Lower lobe of right lung (tissue), 2 donors: ENCODE measurements around the gene PDGFB. TPM values are rescaled to one million over a fixed set of nuclear protein-coding genes. Genes with fewer than 3 reads are reported as not detected.

ENCODE experiments used
- ATAC-seq, 2 donors: fragments of 200-7000 bp; cut with Tn5 transposase; one replicate each; pipeline ENCODE4 v1.9.1; 2020 to 2022; ENCODE audit warnings: mild to moderate bottlenecking in 2 of 2, moderate library complexity in 2 of 2
- DNase-seq: peaks from one replicate; pipeline ENCODE4 v3.0.0-alpha.2; 2020
- H3K27ac ChIP-seq: fragments of 200-600 bp; one replicate; pipeline ENCODE4 v1.8.0; 2022
- H3K27me3 ChIP-seq: fragments of 200-600 bp; one replicate; pipeline ENCODE4 v1.8.0; 2022; ENCODE audit warnings: low read depth
- H3K36me3 ChIP-seq: fragments of 200-600 bp; one replicate; pipeline ENCODE4 v1.8.0; 2022; ENCODE audit warnings: mild to moderate bottlenecking
- H3K4me1 ChIP-seq: fragments of 200-600 bp; one replicate; pipeline ENCODE4 v1.8.0; 2022
- H3K4me3 ChIP-seq: fragments of 200-600 bp; one replicate; pipeline ENCODE4 v1.8.0; 2022; ENCODE audit warnings: mild to moderate bottlenecking
- H3K9me3 ChIP-seq: fragments of 200-600 bp; one replicate; pipeline ENCODE4 v1.8.0; 2022
- CTCF ChIP-seq: fragments of 200-600 bp; IDR thresholded peaks from one replicate; pipeline ENCODE4 v1.8.0; 2022; ENCODE audit warnings: antibody characterized with exemption, mild to moderate bottlenecking
- intact Hi-C: fragments of 100-400 bp; cut with DNase I; formaldehyde crosslinking; loops from one replicate; pipeline ENCODE4 v1.11.0; 2022
- total RNA-seq: library from RNA; stranded (reverse); fragmentation: NEBNext Ultra II Directional; extraction: Animal tissue kit (Norgen Biotek cat#: 25700); gene quantifications from one replicate; pipeline ENCODE4 v1.2.1, GENCODE V29; 2021
- donor health status: DM: no; HTN: yes; CAD: no; lungs with severe emphysema.

Gene PDGFB
- total RNA-seq, 1 donor from 2014 or later = 30.5 TPM

GRCh38 chr22:39194098-39194497 lies 50.7 kb downstream of the PDGFB start:
- Histone ChIP-seq H3K27me3 (no peaks in the 10 kb centered on the region), H3K4me1 (no peaks in the 10 kb centered on the region), H3K27ac (no peak overlapping the region), H3K36me3 (no peaks in the 10 kb centered on the region), H3K9me3 (peaks cover 9% of the 10 kb centered on the region), H3K4me3 (no peak overlapping the region)
- intact Hi-C loops = no loop called here
- DNase-seq (no peak), ATAC-seq (no peak)
- no peak for TF ChIP-seq CTCF

GRCh38 chr22:39188809-39189208 lies 56.0 kb downstream of the PDGFB start:
- Histone ChIP-seq H3K36me3 (no peaks in the 10 kb centered on the region), H3K4me3 (no peak overlapping the region), H3K27ac (no peak overlapping the region), H3K27me3 (no peaks in the 10 kb centered on the region), H3K9me3 (peaks cover 2% of the 10 kb centered on the region), H3K4me1 (peaks cover 21% of the 10 kb centered on the region)
- TF ChIP-seq CTCF = no peak
- intact Hi-C loops = no loop called here
- no peak for ATAC-seq
- peak; percentile 2 for DNase-seq

GRCh38 chr22:39185601-39186012 lies 59.2 kb downstream of the PDGFB start:
- ATAC-seq (peak; percentile 80 to 84), DNase-seq (peak; percentile 67)
- peaks cover 21% of the 10 kb centered on the region for H3K4me1 ChIP-seq
- H3K27ac ChIP-seq = peak overlapping the region; percentile 87
- no peaks in the 10 kb centered on the region for H3K27me3 ChIP-seq
- H3K4me3 ChIP-seq = no peak overlapping the region
- intact Hi-C loops = no loop called here
- TF ChIP-seq CTCF = peak; percentile 21
- no peaks in the 10 kb centered on the region for H3K9me3 ChIP-seq
- no peaks in the 10 kb centered on the region for H3K36me3 ChIP-seq

- ATAC-seq (peak in 1 of 2 donors; percentile 21), DNase-seq (peak; percentile 18)
- H3K27me3 ChIP-seq = no peaks in the 10 kb centered on the region
- no peak overlapping the region for H3K4me3 ChIP-seq
- H3K36me3 ChIP-seq = no peaks in the 10 kb centered on the region
- intact Hi-C loops = no loop called here
- peak overlapping the region; percentile 87 for H3K27ac ChIP-seq
- H3K9me3 ChIP-seq = no peaks in the 10 kb centered on the region
- peaks cover 22% of the 10 kb centered on the region for H3K4me1 ChIP-seq
- no peak for TF ChIP-seq CTCF
Measured at GRCh38 chr22:39184586-39185577, 59.9 kb downstream of the PDGFB start.

- Histone ChIP-seq H3K36me3 (no peaks in the 10 kb centered on the region), H3K27ac (peak overlapping the region; percentile 87), H3K4me3 (no peak overlapping the region), H3K27me3 (no peaks in the 10 kb centered on the region), H3K9me3 (no peaks in the 10 kb centered on the region), H3K4me1 (peaks cover 29% of the 10 kb centered on the region)
- intact Hi-C loops = no loop called here
- no peak for TF ChIP-seq CTCF
- DNase-seq (peak; percentile 49), ATAC-seq (peak; percentile 13 to 24)
Measured at GRCh38 chr22:39183991-39184585, 60.7 kb downstream of the PDGFB start.
